Thyroid gland (tissue), 4 donors: ENCODE measurements around the gene CASP3.

Experiments used
- CTCF ChIP-seq, 6 experiments: fragments of 200-600 bp in 3 of 6; fragments of 450-650 bp in 3 of 6; sonication (generic) in 3 of 6; IDR thresholded peaks; one replicate each; pipeline ENCODE4 v1.5.1; 2016 to 2019; ENCODE audit warnings: antibody characterized with exemption in 6 of 6, mild to moderate bottlenecking in 2 of 6, inconsistent platforms in 1 of 6, moderate library complexity in 1 of 6
- POLR2A ChIP-seq, 2 donors: fragments of 450-650 bp; IDR thresholded peaks; one replicate each; pipeline ENCODE4 v1.6.1; 2017; ENCODE audit warnings: antibody characterized with exemption in 2 of 2, mild to moderate bottlenecking in 2 of 2, moderate library complexity in 1 of 2

- no peak for TF ChIP-seq CTCF (IDR thresholded peaks at IDR 0.05)
- TF ChIP-seq POLR2A (IDR thresholded peaks at IDR 0.05), result no peak
Observed at GRCh38 chr4:184588893-184589292, 60.4 kb downstream of the CASP3 start.
